ENCODE data around the gene XRCC4.

The XRCC4 gene

GRCh38 chr5:83172011-83172410 lies 94.7 kb downstream of the XRCC4 start:
- ChIA-PET CTCF (no interaction called here), POLR2A (no interaction called here)
- no peak for DNase-seq (ENCODE audit: extremely low spot score)
- TF ChIP-seq FOXA1 (IDR thresholded peaks at IDR 0.05) (no peak), LEF1 (IDR thresholded peaks at IDR 0.05; ENCODE audit: borderline replicate concordance) (no peak), FOXM1 (IDR thresholded peaks at IDR 0.05; ENCODE audit: borderline replicate concordance) (no peak), L3MBTL2 (conservative IDR thresholded peaks at IDR 0.05) (no peak), SP1 (IDR thresholded peaks at IDR 0.05) (no peak)

GRCh38 chr5:83172655-83173054 lies 95.3 kb downstream of the XRCC4 start:
- no peak for DNase-seq (ENCODE audit: extremely low spot score)
- TF ChIP-seq ARNT (IDR thresholded peaks at IDR 0.05) (no peak), ZNF384 (IDR thresholded peaks at IDR 0.05) (no peak), ELF4 (IDR thresholded peaks at IDR 0.05) (no peak), PKNOX1 (IDR thresholded peaks at IDR 0.05) (no peak), FOXA1 (IDR thresholded peaks at IDR 0.05) (no peak), NFRKB (IDR thresholded peaks at IDR 0.05) (no peak), FOXK2 (IDR thresholded peaks at IDR 0.05) (no peak), L3MBTL2 (conservative IDR thresholded peaks at IDR 0.05) (no peak), FOXM1 (IDR thresholded peaks at IDR 0.05; ENCODE audit: borderline replicate concordance) (no peak), HDGF (IDR thresholded peaks at IDR 0.05; ENCODE audit: borderline replicate concordance) (no peak), LEF1 (IDR thresholded peaks at IDR 0.05; ENCODE audit: borderline replicate concordance) (no peak), SP1 (IDR thresholded peaks at IDR 0.05) (no peak), CTBP1 (IDR thresholded peaks at IDR 0.05; ENCODE audit: borderline replicate concordance) (no peak), TARDBP (IDR thresholded peaks at IDR 0.05) (no peak), SUZ12 (IDR thresholded peaks at IDR 0.05) (no peak), BHLHE40 (IDR thresholded peaks at IDR 0.05; ENCODE audit: borderline replicate concordance) (no peak)
- POLR2A ChIA-PET = no interaction called here
- CTCF ChIA-PET = no interaction called here

- no peak for DNase-seq (ENCODE audit: extremely low spot score)
- ChIA-PET POLR2A (no interaction called here), CTCF (no interaction called here)
- TF ChIP-seq FOXM1 (IDR thresholded peaks at IDR 0.05; ENCODE audit: borderline replicate concordance) (no peak), LEF1 (IDR thresholded peaks at IDR 0.05; ENCODE audit: borderline replicate concordance) (no peak)
Measured at GRCh38 chr5:83173826-83174225, 96.5 kb downstream of the XRCC4 start.

- no peak for DNase-seq (ENCODE audit: extremely low spot score)
- ChIA-PET CTCF (no interaction called here), POLR2A (no interaction called here)
- TF ChIP-seq TARDBP (IDR thresholded peaks at IDR 0.05) = no peak
- no peak for TF ChIP-seq PKNOX1 (IDR thresholded peaks at IDR 0.05)
- no peak for TF ChIP-seq BHLHE40 (IDR thresholded peaks at IDR 0.05; ENCODE audit: borderline replicate concordance)
- no peak for TF ChIP-seq L3MBTL2 (conservative IDR thresholded peaks at IDR 0.05)
- TF ChIP-seq LEF1 (IDR thresholded peaks at IDR 0.05; ENCODE audit: borderline replicate concordance) = no peak
- TF ChIP-seq CTBP1 (IDR thresholded peaks at IDR 0.05; ENCODE audit: borderline replicate concordance) = no peak
- TF ChIP-seq ELF4 (IDR thresholded peaks at IDR 0.05) = no peak
Measured at GRCh38 chr5:83177803-83178202, 100.5 kb downstream of the XRCC4 start.

GRCh38 chr5:83179966-83180365 lies 102.6 kb downstream of the XRCC4 start:
- ChIA-PET POLR2A (no interaction called here), CTCF (no interaction called here)
- DNase-seq (ENCODE audit: extremely low spot score) = no peak
- TF ChIP-seq ZNF384 (IDR thresholded peaks at IDR 0.05) (no peak), FOXK2 (IDR thresholded peaks at IDR 0.05) (no peak), L3MBTL2 (conservative IDR thresholded peaks at IDR 0.05) (no peak), ELF4 (IDR thresholded peaks at IDR 0.05) (no peak), FOXM1 (IDR thresholded peaks at IDR 0.05; ENCODE audit: borderline replicate concordance) (no peak), NFRKB (IDR thresholded peaks at IDR 0.05) (no peak), PKNOX1 (IDR thresholded peaks at IDR 0.05) (no peak), BHLHE40 (IDR thresholded peaks at IDR 0.05; ENCODE audit: borderline replicate concordance) (no peak), SUZ12 (IDR thresholded peaks at IDR 0.05) (no peak), FOXA1 (IDR thresholded peaks at IDR 0.05) (no peak), TARDBP (IDR thresholded peaks at IDR 0.05) (no peak), LEF1 (IDR thresholded peaks at IDR 0.05; ENCODE audit: borderline replicate concordance) (no peak), HDGF (IDR thresholded peaks at IDR 0.05; ENCODE audit: borderline replicate concordance) (no peak), ARNT (IDR thresholded peaks at IDR 0.05) (no peak), CTBP1 (IDR thresholded peaks at IDR 0.05; ENCODE audit: borderline replicate concordance) (no peak), SP1 (IDR thresholded peaks at IDR 0.05) (no peak)

GRCh38 chr5:83184534-83184933 lies 107.2 kb downstream of the XRCC4 start:
- no peak for DNase-seq (ENCODE audit: extremely low spot score)
- TF ChIP-seq SUZ12 (IDR thresholded peaks at IDR 0.05) = no peak
- TF ChIP-seq NFRKB (IDR thresholded peaks at IDR 0.05) = no peak
- no peak for TF ChIP-seq LEF1 (IDR thresholded peaks at IDR 0.05; ENCODE audit: borderline replicate concordance)
- no peak for TF ChIP-seq ZNF384 (IDR thresholded peaks at IDR 0.05)
- TF ChIP-seq FOXM1 (IDR thresholded peaks at IDR 0.05; ENCODE audit: borderline replicate concordance) = no peak
- no peak for TF ChIP-seq SP1 (IDR thresholded peaks at IDR 0.05)
- no peak for TF ChIP-seq FOXK2 (IDR thresholded peaks at IDR 0.05)
- TF ChIP-seq ELF4 (IDR thresholded peaks at IDR 0.05) = no peak
- no peak for TF ChIP-seq PKNOX1 (IDR thresholded peaks at IDR 0.05)
- no peak for TF ChIP-seq L3MBTL2 (conservative IDR thresholded peaks at IDR 0.05)
- TF ChIP-seq HDGF (IDR thresholded peaks at IDR 0.05; ENCODE audit: borderline replicate concordance) = no peak
- TF ChIP-seq ARNT (IDR thresholded peaks at IDR 0.05) = no peak
- TF ChIP-seq BHLHE40 (IDR thresholded peaks at IDR 0.05; ENCODE audit: borderline replicate concordance) = no peak
- TF ChIP-seq FOXA1 (IDR thresholded peaks at IDR 0.05) = no peak
- TF ChIP-seq CTBP1 (IDR thresholded peaks at IDR 0.05; ENCODE audit: borderline replicate concordance) = no peak
- TF ChIP-seq TARDBP (IDR thresholded peaks at IDR 0.05) = no peak
- POLR2A ChIA-PET = no interaction called here
- CTCF ChIA-PET = no interaction called here
